ENCODE results near the gene ZNF598. TPM values are rescaled to one million over a fixed set of nuclear protein-coding genes. Genes with fewer than 3 reads are reported as not detected.

The ZNF598 gene
- total and polyA plus RNA-seq, 2 of the 13 experiments (the other 11 are each of a cell fraction or from before 2014, with no cell fraction given), result 13.5 to 14.2 TPM

DNA sequence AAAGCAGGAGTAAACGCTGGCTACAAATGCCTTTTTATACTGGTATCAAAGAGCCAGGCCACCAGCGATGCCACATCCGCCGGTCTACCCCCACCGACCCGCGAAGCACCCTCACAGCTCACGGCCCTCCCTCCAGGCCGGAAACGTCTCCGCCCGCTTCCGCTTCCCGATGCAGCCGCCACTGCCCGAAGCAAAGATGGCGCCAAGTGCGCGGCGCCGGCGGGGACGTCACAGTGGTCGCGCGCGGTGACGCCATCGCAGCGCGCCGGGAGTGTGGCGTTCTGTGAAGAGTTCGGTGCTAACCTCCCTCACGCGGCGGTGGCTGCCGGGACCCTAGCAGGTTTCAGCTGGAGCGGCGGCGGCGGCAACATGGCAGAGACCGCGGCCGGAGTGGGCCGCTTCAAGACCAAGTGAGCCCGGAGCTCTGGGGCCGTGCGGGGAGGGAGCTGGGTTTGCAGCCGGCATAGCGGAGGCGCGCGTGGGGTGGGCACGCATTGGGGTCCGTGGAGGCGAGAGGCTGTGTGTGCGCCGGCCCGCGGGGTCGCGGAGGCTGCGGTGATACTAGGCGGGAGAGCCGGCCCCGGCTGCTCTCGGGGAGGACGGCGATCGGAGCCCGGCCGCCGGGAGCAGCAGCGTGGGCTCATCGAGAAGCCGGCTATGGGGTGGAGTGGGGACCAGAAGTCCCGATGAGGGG, 37.7 kb downstream of the ZNF598 start, which contains the start of gene TBL3 (continued):
- TF ChIP-seq, protein P1, sequence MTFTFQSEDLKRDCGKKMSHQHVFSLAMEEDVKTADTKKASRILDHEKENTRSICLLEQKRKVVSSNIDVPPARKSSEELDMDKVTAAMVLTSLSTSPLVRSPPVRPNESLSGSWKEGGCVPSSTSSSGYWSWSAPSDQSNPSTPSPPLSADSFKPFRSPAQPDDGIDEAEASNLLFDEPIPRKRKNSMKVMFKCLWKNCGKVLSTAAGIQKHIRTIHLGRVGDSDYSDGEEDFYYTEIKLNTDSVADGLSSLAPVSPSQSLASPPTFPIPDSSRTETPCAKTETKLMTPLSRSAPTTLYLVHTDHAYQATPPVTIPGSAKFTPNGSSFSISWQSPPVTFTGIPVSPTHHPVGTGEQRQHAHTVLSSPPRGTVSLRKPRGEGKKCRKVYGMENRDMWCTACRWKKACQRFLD (CRISPR knock-in tag; IDR thresholded peaks at IDR 0.05; ENCODE audit: borderline replicate concordance), result peak; percentile 70; the same call in 1 of the 2 replicates
- TF ChIP-seq HIVEP1 (CRISPR knock-in tag; IDR thresholded peaks at IDR 0.05), result peak; percentile 92
- TF ChIP-seq HNF4G (IDR thresholded peaks at IDR 0.05; ENCODE audit: borderline replicate concordance, low read depth, low read length), result no peak
- TF ChIP-seq HNF4G (CRISPR knock-in tag; IDR thresholded peaks at IDR 0.05; ENCODE audit: borderline replicate concordance, low read depth), result peak; percentile 36; the same call in 1 of the 2 replicates
- no peak for TF ChIP-seq ZNF616 (CRISPR knock-in tag; IDR thresholded peaks at IDR 0.05; ENCODE audit: low read depth)
- TF ChIP-seq, protein P2, sequence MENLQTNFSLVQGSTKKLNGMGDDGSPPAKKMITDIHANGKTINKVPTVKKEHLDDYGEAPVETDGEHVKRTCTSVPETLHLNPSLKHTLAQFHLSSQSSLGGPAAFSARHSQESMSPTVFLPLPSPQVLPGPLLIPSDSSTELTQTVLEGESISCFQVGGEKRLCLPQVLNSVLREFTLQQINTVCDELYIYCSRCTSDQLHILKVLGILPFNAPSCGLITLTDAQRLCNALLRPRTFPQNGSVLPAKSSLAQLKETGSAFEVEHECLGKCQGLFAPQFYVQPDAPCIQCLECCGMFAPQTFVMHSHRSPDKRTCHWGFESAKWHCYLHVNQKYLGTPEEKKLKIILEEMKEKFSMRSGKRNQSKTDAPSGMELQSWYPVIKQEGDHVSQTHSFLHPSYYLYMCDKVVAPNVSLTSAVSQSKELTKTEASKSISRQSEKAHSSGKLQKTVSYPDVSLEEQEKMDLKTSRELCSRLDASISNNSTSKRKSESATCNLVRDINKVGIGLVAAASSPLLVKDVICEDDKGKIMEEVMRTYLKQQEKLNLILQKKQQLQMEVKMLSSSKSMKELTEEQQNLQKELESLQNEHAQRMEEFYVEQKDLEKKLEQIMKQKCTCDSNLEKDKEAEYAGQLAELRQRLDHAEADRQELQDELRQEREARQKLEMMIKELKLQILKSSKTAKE (CRISPR knock-in tag; IDR thresholded peaks at IDR 0.05; ENCODE audit: borderline replicate concordance), result peak; percentile 69
- TF ChIP-seq, protein P3, sequence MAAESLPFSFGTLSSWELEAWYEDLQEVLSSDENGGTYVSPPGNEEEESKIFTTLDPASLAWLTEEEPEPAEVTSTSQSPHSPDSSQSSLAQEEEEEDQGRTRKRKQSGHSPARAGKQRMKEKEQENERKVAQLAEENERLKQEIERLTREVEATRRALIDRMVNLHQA (CRISPR knock-in tag; IDR thresholded peaks at IDR 0.05), result no peak
- no peak for TF ChIP-seq ATM (IDR thresholded peaks at IDR 0.05; ENCODE audit: borderline replicate concordance)
- TF ChIP-seq RFX3 (CRISPR knock-in tag; IDR thresholded peaks at IDR 0.05), result no peak
- TF ChIP-seq, protein P4, sequence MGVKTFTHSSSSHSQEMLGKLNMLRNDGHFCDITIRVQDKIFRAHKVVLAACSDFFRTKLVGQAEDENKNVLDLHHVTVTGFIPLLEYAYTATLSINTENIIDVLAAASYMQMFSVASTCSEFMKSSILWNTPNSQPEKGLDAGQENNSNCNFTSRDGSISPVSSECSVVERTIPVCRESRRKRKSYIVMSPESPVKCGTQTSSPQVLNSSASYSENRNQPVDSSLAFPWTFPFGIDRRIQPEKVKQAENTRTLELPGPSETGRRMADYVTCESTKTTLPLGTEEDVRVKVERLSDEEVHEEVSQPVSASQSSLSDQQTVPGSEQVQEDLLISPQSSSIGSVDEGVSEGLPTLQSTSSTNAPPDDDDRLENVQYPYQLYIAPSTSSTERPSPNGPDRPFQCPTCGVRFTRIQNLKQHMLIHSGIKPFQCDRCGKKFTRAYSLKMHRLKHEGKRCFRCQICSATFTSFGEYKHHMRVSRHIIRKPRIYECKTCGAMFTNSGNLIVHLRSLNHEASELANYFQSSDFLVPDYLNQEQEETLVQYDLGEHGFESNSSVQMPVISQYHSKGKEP (CRISPR knock-in tag; IDR thresholded peaks at IDR 0.05), result 0 out of 2 replicates have a peak, but pooled peaks have one; percentile 64
- peak; percentile 85; the same call in 1 of the 2 replicates for TF ChIP-seq KDM4B (CRISPR knock-in tag; IDR thresholded peaks at IDR 0.05)
- no peak for TF ChIP-seq ZC3H4 (CRISPR knock-in tag; IDR thresholded peaks at IDR 0.05; ENCODE audit: borderline replicate concordance)
- TF ChIP-seq FLYWCH1 (CRISPR knock-in tag; IDR thresholded peaks at IDR 0.05), result no peak
- peak in 1 of 2 experiments; percentile 91; a peak in 2 of 4 replicates for TF ChIP-seq KLF16 (CRISPR knock-in tag; IDR thresholded peaks at IDR 0.05)
- TF ChIP-seq, protein P5, sequence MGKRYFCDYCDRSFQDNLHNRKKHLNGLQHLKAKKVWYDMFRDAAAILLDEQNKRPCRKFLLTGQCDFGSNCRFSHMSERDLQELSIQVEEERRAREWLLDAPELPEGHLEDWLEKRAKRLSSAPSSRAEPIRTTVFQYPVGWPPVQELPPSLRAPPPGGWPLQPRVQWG (CRISPR knock-in tag; IDR thresholded peaks at IDR 0.05; ENCODE audit: borderline replicate concordance, low read depth), result no peak
- TF ChIP-seq, protein P6, sequence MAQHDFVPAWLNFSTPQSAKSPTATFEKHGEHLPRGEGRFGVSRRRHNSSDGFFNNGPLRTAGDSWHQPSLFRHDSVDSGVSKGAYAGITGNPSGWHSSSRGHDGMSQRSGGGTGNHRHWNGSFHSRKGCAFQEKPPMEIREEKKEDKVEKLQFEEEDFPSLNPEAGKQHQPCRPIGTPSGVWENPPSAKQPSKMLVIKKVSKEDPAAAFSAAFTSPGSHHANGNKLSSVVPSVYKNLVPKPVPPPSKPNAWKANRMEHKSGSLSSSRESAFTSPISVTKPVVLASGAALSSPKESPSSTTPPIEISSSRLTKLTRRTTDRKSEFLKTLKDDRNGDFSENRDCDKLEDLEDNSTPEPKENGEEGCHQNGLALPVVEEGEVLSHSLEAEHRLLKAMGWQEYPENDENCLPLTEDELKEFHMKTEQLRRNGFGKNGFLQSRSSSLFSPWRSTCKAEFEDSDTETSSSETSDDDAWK (CRISPR knock-in tag; IDR thresholded peaks at IDR 0.05), result no peak

Measured in HepG2 (cell line).